ENCODE results near the gene TBX6. TPM values are rescaled to one million over a fixed set of nuclear protein-coding genes. Genes with fewer than 3 reads are reported as not detected.

Gene TBX6
- total RNA-seq, 1 experiment from 2014 or later, result 1.6 TPM

DNA sequence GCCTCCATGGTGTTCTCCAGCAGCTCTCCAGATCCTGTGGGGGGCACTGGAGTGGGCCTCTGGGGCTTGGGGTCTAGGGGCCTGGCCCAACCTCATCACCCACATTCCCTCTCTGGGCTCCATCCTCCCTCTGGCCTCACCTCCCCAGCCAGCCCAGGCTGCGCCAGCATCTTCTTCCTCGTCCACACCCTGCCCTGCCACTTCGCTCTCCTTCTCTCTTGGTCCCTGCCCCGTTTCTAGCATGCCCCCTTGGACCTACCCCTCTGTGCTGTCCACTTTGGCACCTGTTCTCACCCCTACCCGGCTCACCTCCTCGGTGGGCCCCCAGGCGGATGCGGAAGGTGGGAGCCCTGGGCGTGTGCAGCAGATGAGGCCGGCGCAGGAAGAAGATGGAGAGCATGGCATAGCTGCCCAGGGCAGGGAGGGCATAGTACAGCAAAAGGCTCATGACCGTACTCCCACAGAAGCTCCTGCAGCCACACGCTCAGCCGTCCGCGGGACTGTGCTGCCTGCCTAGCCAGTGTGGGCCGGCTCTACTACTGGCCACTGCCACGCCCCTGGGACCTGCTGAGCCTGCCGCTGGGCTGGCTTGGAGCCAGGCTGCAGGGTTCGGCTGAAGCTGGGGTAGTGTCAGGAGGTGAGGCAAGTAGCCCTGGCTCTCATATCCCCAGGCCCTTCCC, 21.4 kb upstream of the TBX6 start, which contains the start of gene GDPD3:
Gene GDPD3, minus strand, starts transcription at position 507 of the 680 bp plus-strand sequence. Its CDS starts 59 bp downstream, at position 448.
- H3K9me3 ChIP-seq (ENCODE audit: control insufficient read depth, low read depth, low read length), result no peaks in the 10 kb centered on the region
- no peak within 1 kb of the TSS for H3K9ac ChIP-seq (ENCODE audit: extremely low read depth, insufficient read length, low read length)
- no peak within 1 kb of the TSS for H3K27ac ChIP-seq (ENCODE audit: insufficient read length, low read depth, low read length)
- no peak within 1 kb of the TSS for H4K5ac ChIP-seq (ENCODE audit: insufficient read length, low read depth, low read length)
- no peak within 1 kb of the TSS for H2BK15ac ChIP-seq (ENCODE audit: low read depth, low read length)
- H2BK20ac ChIP-seq (ENCODE audit: low read depth, low read length, poor library complexity, severe bottlenecking), result no peak within 1 kb of the TSS
- H2BK120ac ChIP-seq (ENCODE audit: low read depth, low read length, poor library complexity, severe bottlenecking), result no peak within 1 kb of the TSS
- H3K79me2 ChIP-seq (ENCODE audit: insufficient read depth, low read length), result no peaks in the 10 kb centered on the region
- Mint-ChIP-seq H3K9me3 (no peaks in the 10 kb centered on the region), H3K4me1 (peaks cover 2 to 5% of the 10 kb centered on the region in 2 experiments), H3K27ac (peak within 1 kb of the TSS in 2 of 3 experiments; percentile 39 to 58; a peak in 2 of 7 replicates), H3K4me3 (no peak within 1 kb of the TSS), H3K27me3 (ENCODE audit: low read depth) (no peaks in the 10 kb centered on the region; the same call in 1 of the 2 replicates), H3K36me3 (ENCODE audit: insufficient read depth in 1 of 3, low read depth in 3 of 3) (peaks cover 0 to 19% (median 13%) of the 10 kb centered on the region in 3 experiments; a peak in 5 of 7 replicates)
- H3K27me3 ChIP-seq (ENCODE audit: insufficient read depth, low read length), result no peaks in the 10 kb centered on the region
- H3K23ac ChIP-seq (ENCODE audit: insufficient read length, low read depth, low read length), result no peak within 1 kb of the TSS
- no peak within 1 kb of the TSS for H3K4me2 ChIP-seq (ENCODE audit: insufficient read depth, insufficient read length, low read length)
- no peaks in the 10 kb centered on the region for H4K20me1 ChIP-seq (ENCODE audit: control insufficient read depth, insufficient read depth, insufficient read length)
- H3K23me2 ChIP-seq (ENCODE audit: insufficient read length, low read depth, low read length, poor library complexity, severe bottlenecking), result no peaks in the 10 kb centered on the region
- no peak within 1 kb of the TSS for H3K4ac ChIP-seq (ENCODE audit: low read depth, low read length)
- DNase-seq, result peak; percentile 56
- no peak within 1 kb of the TSS for H3T11ph ChIP-seq (ENCODE audit: low read length)
- no peak within 1 kb of the TSS for H3K18ac ChIP-seq (ENCODE audit: insufficient read length, low read depth, low read length)
- H3K14ac ChIP-seq (ENCODE audit: insufficient read depth, low read length), result no peak within 1 kb of the TSS
- H2AFZ ChIP-seq (ENCODE audit: low read length), result no peak within 1 kb of the TSS
- H3K56ac ChIP-seq (ENCODE audit: insufficient read length, low read depth, low read length), result no peak within 1 kb of the TSS
- H2BK5ac ChIP-seq (ENCODE audit: insufficient read length, low read length), result no peak within 1 kb of the TSS
- H3K4me1 ChIP-seq (ENCODE audit: insufficient read depth, low read length), result no peaks in the 10 kb centered on the region
- H4K8ac ChIP-seq (replicated peaks; ENCODE audit: insufficient read length, low read depth, low read length), result no peak within 1 kb of the TSS
- TF ChIP-seq CTCF (conservative IDR thresholded peaks at IDR 0.05), result no peak
- H3K79me1 ChIP-seq (ENCODE audit: insufficient read depth, low read depth, low read length, poor library complexity, severe bottlenecking), result no peaks in the 10 kb centered on the region
- no peak within 1 kb of the TSS for H2BK12ac ChIP-seq (ENCODE audit: insufficient read length, low read depth, low read length)
- no peak within 1 kb of the TSS for H2AK5ac ChIP-seq (ENCODE audit: insufficient read length, low read length)
- H4K91ac ChIP-seq (ENCODE audit: insufficient read length, low read depth, low read length), result no peak within 1 kb of the TSS
- WGBS (ENCODE audit: extremely low coverage, insufficient read length, low lambda C conversion rate), result no CpG with 5 or more reads among the region's 20 CpGs

Data from H9 (cell line).